GM19035 (cell line): Measurements from ENCODE around the gene LNX2.

Experiments
- ATAC-seq: cut with Tn5 transposase; IDR thresholded peaks from one replicate; pipeline ENCODE4 v1.9.1; 2021; ENCODE audit not compliant: unreplicated experiment

The LNX2 gene

GRCh38 chr13:27620377-27621115, at the start of gene LNX2:
TSS of gene LNX2 (minus strand) at chr13:27620529. CDS start at chr13:27581703, 38,826 bp downstream.
- peak; percentile 85 for ATAC-seq

GRCh38 chr13:27667946-27668345, 47.6 kb upstream of the LNX2 start:
- no peak for ATAC-seq

GRCh38 chr13:27666951-27667350, 46.6 kb upstream of the LNX2 start:
- ATAC-seq: no peak

GRCh38 chr13:27665761-27666160, 45.4 kb upstream of the LNX2 start:
- no peak for ATAC-seq

GRCh38 chr13:27665333-27665732, 45.0 kb upstream of the LNX2 start:
- ATAC-seq: no peak

- ATAC-seq: no peak
Measured at GRCh38 chr13:27663947-27664346, 43.6 kb upstream of the LNX2 start.

- no peak for ATAC-seq
Measured at GRCh38 chr13:27662738-27663470, 42.6 kb upstream of the LNX2 start.

- ATAC-seq: no peak
Measured at GRCh38 chr13:27661017-27661416, 40.7 kb upstream of the LNX2 start.

GRCh38 chr13:27660511-27660910, 40.2 kb upstream of the LNX2 start:
- ATAC-seq: no peak

GRCh38 chr13:27659145-27659865, 39.0 kb upstream of the LNX2 start:
- no peak for ATAC-seq

GRCh38 chr13:27658546-27658945, 38.2 kb upstream of the LNX2 start:
- no peak for ATAC-seq

- ATAC-seq: no peak
Measured at GRCh38 chr13:27657724-27658123, 37.4 kb upstream of the LNX2 start.

GRCh38 chr13:27654816-27655215, 34.5 kb upstream of the LNX2 start:
- no peak for ATAC-seq

GRCh38 chr13:27654059-27654458, 33.7 kb upstream of the LNX2 start:
- ATAC-seq: no peak

- ATAC-seq: no peak
Measured at GRCh38 chr13:27650312-27650711, 30.0 kb upstream of the LNX2 start.

- no peak for ATAC-seq
Measured at GRCh38 chr13:27644302-27644701, 24.0 kb upstream of the LNX2 start.

GRCh38 chr13:27643334-27644132, 23.2 kb upstream of the LNX2 start:
- ATAC-seq: no peak

GRCh38 chr13:27641711-27642502, 21.6 kb upstream of the LNX2 start:
- ATAC-seq: no peak

GRCh38 chr13:27639186-27639585, 18.9 kb upstream of the LNX2 start:
- ATAC-seq: no peak

- no peak for ATAC-seq
Measured at GRCh38 chr13:27638521-27638920, 18.2 kb upstream of the LNX2 start.
